GM12892 (cell line): ENCODE results near the gene UGT1A8. TPM values are rescaled to one million over a fixed set of nuclear protein-coding genes. Genes with fewer than 3 reads are reported as not detected.
"Not testable (repeated sequence)": the region's sequence is repeated elsewhere in the genome, so short reads cannot be mapped to it uniquely, and the experiment has no call there.

ENCODE experiments used
- DNase-seq: peaks from one replicate; pipeline ENCODE4 v3.0.0; 2011; ENCODE audit not compliant: insufficient read length
- FAIRE-seq: peaks from 2 replicates; lab custom pipeline; 2011; peaks lifted over from hg19 to GRCh38; lab: Jason Lieb, UNC
- POLR2A ChIP-seq: IDR thresholded peaks from 2 replicates; pipeline ENCODE4 v1.6.1; 2011; ENCODE audit warnings: low read depth, low read length, control low read depth
- POLR2AphosphoS5 ChIP-seq: IDR thresholded peaks from 2 replicates; pipeline ENCODE4 v1.6.1; 2011; ENCODE audit warnings: low read depth, low read length, control low read depth
- TAF1 ChIP-seq: IDR thresholded peaks from 2 replicates; pipeline ENCODE4 v1.6.1; 2011; ENCODE audit warnings: low read depth, mild to moderate bottlenecking, control low read depth, low read length, borderline replicate concordance
- polyA plus RNA-seq: library from polyadenylated mRNA; unstranded; fragments of >200 nt; gene quantifications from one replicate; pipeline ENCODE4 v1.2.1, GENCODE V29; 2012; ENCODE audit warnings: missing spikeins, inconsistent platforms; ENCODE audit not compliant: missing spikeins

The UGT1A8 gene
- not detected for polyA plus RNA-seq

DNA sequence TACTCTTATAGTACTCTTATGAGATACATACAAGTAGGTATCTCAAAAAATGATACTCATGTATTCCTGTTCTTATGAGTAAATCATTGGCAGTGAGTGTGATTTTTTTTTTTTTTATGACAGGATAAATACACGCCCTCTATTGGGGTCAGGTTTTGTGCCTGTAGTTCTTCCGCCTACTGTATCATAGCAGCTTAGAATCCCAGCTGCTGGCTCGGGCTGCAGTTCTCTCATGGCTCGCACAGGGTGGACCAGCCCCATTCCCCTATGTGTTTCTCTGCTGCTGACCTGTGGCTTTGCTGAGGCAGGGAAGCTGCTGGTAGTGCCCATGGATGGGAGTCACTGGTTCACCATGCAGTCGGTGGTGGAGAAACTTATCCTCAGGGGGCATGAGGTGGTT, at the start of gene UGT1A8:
Gene UGT1A8, plus strand, starts transcription at position 158 of the 400 bp plus-strand sequence. Its CDS starts 75 bp downstream, at position 233.
- DNase-seq, FAIRE-seq: not testable (repeated sequence)

DNA sequence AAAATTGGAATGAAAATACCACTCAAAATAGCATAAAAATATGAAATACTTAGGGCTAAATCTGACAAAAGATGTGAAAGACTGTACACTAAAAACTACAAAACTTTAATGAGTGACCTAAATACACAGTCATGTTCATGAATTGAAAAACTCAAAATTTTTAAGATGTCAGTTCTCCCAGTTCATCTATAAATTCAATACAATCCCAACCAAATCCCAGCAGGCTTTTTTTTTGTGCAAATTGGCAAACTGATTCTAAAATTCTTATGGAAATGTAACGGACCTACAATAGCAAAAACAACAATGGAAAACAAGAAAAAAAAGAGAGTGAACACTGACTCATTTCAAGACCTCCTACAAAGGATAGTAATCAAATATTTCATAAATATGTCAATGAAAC, 46.4 kb upstream of the UGT1A8 start:
- DNase-seq = no peak
- no peak for TF ChIP-seq POLR2AphosphoS5
- no peak for TF ChIP-seq POLR2A
- TF ChIP-seq TAF1 = no peak
- FAIRE-seq = no peak

DNA sequence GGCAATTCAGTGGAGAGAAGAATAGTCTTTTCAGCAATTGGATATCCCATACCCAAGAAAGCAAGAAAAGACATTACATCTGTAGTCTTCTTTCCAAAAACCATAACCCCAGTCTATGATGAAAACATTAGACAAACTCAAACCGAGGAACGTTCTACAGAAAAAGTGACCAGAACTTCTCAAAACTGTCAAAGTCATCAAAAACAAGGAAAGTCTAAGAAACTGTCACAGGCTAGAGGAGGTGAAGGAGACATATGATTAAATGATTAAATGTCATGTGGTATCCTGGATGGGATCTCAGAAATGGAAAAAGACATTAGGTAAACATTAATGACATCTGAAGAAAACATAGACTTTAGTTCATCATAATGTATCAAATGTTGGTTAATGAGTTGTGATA, 46.0 kb upstream of the UGT1A8 start:
- no peak for TF ChIP-seq TAF1
- TF ChIP-seq POLR2A = no peak
- no peak for TF ChIP-seq POLR2AphosphoS5
- FAIRE-seq = no peak
- DNase-seq = no peak

DNA sequence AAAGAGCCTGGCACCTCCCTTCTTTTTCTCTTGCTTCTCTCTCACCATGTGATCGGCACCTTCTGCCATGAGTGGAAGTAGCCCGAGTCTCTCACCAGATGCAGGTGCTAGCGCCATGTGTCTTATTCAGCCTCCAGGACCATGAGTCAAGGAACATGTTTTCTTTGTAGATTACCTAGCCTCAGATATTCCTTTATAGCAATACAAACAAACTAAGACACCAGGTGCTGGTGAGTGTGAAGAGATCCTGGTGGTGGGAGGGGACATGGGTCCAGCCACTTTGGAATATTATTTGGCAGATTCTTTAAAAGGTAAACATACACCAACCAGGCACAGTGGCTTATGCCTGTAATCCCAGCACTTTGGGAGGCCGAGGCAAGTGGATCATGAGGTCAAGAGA, 45.0 kb upstream of the UGT1A8 start:
- DNase-seq (no peak), FAIRE-seq (no peak)
- TF ChIP-seq TAF1 = no peak
- TF ChIP-seq POLR2A = no peak
- TF ChIP-seq POLR2AphosphoS5 = no peak

DNA sequence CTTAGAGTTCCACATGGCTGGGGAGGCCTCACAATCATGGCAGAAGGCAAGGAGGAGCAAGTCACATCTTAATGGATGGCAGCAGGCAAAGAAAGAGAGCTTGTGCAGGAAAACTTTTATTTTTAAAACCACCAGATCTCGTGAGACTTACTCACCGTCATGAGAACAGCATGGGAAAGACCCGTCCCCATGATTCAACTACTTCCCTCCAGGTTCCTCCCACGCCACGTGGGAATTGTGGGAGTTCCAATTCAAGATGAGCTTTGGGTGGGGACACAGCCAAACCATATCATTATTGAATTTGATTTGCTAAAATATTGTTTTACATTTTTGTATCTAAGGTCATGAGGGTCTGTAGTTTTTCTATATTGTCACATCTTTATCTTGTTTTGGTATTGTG, 40.1 kb upstream of the UGT1A8 start:
- FAIRE-seq, DNase-seq: not testable (repeated sequence)

DNA sequence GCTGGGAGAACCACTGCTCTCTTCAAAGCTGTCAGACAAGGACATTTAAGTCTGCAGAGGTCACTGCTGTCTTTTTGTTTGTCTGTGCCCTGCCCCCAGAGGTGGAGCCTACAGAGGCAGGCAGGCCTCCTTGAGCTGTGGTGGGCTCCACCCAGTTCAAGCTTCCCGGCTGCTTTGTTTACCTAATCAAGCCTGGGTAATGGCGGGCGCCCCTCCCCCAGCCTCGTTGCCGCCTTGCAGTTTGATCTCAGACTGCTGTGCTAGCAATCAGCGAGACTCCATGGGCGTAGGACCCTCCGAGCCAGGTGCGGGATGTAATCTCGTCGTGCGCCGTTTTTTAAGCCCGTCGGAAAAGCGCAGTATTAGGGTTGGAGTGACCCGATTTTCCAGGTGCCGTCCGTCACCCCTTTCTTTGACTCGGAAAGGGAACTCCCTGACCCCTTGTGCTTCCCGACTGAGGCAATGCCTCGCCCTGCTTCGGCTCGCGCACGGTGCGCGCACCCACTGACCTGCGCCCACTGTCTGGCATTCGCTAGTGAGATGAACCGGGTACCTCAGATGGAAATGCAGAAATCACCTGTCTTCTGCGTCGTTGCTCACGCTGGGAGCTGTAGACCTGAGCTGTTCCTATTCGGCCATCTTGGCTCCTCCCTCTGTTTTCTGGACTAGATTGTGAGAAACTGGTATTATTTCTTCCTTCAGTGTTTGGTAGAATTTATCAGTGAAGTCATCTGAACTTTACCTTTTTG, 34.0 kb upstream of the UGT1A8 start:
- DNase-seq, FAIRE-seq: not testable (repeated sequence)

DNA sequence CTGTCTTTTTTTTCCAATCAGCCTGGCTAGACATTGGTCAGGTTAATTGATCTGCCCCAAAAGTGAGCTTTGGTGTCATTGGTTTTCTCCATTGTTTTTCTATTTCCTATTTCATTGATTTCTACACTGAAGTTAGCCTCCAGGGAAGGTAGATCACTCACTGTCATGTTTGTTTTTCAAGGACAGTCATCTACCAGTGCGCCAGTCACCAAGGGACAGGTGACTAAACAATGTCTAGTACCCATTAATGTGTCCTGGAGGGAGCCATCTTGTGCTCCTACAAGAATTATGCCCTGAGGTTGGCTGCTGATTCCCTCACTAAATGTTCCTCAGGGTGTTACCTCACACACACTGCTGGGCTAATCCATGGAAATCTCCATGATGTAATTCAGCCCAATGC, 33.2 kb upstream of the UGT1A8 start:
- no peak for FAIRE-seq
- TF ChIP-seq POLR2A = no peak
- TF ChIP-seq TAF1 = no peak
- TF ChIP-seq POLR2AphosphoS5 = no peak
- DNase-seq = no peak

DNA sequence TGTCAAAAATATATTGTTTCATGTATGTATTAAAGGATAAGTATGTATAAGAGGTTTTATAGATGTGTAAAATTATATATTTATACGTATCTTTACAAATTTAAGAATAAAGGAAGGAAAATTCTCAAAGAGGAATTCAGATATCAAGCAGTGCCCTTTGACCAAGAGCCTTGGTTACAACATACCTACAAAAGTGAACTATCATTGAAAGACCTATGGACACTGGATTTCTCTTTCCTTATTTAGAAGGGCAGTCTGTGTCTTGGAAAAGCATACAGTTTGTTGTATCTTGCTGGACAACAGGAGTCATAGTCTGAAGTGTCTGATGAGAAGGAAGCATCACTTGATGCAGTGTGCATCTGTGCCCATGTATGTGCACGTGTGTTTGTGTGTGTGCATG, 29.0 kb upstream of the UGT1A8 start:
- FAIRE-seq (no peak), DNase-seq (no peak)
- TF ChIP-seq TAF1 = no peak
- no peak for TF ChIP-seq POLR2AphosphoS5
- TF ChIP-seq POLR2A = no peak

DNA sequence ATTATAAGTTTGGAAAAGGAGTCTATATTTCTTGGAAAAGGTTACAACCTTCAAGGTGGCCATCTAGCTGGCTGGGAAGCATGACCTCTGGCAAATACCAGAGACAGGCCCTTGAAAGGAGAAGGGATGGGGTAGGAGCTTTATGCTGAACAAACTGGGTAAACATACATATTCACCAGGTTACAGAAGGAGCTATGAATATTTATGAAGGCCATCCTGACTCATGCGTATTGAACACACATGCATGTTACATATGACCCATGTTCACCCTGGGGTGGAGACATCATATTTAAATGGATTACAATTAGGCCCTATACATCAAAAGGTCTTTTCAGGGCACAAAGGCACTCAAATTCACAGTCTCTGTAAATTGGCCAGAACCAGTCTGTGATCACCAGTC, 24.7 kb upstream of the UGT1A8 start:
- DNase-seq, FAIRE-seq: not testable (repeated sequence)

DNA sequence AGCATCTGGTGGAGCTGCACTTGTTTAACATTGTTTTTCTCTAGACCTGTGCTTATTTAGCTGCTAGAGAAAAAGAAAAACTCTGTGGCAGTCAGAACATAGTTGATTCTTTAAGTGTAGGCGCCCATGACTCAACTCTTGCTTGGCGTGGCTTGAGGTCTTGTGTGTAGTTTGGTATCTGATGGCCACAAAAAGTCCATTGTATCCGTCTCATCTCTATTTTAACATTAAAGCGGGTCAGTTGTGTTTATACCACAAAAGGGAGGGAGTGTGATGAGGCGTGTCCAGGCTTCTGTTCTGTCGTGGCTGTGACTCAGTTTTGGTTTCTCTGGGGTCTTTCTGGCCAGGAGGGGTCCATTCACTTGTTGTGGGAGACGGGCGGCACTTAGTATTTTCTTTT, 24.2 kb upstream of the UGT1A8 start:
- TF ChIP-seq TAF1 = no peak
- no peak for TF ChIP-seq POLR2AphosphoS5
- TF ChIP-seq POLR2A = no peak
- FAIRE-seq = no peak
- no peak for DNase-seq

DNA sequence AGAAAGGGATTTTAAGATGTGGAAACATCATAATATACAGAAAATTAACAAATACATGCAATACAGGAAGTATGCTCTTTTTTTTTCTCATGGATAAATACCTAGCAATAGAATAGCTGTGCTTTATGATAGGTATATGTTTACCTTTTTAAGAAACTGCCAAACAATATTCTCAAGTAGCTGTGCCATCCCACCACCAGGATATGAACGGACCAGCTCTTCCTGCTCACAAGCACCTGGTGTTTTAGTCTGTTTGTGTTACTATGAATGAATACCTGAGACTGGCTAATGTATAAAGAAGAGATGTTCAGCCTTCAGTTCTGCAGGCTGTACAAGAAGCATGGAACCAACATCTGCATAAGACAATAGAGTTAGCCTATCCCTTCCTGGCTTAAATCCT, 19.9 kb upstream of the UGT1A8 start:
- TF ChIP-seq POLR2AphosphoS5 = no peak
- TF ChIP-seq POLR2A = no peak
- TF ChIP-seq TAF1 = no peak
- FAIRE-seq (no peak), DNase-seq (no peak)

DNA sequence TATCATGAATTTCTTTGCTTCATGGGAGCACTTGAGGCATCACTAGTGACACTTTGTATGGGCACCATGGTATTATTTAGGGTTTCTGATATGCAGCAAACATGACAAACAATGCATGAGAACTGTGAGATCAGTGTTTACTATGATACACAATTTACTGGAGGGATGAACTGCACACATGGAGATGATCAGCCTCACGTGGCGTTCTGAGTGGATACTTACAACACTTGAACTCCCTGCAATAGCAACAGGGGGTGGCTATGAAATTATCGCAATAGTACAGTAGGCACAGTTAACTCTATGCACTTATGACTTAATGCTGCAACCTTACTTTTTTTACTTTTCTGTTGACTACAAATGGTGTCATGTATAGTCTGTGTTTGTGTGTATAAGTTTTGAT, 18.5 kb upstream of the UGT1A8 start:
- TF ChIP-seq POLR2A (no peak), POLR2AphosphoS5 (no peak), TAF1 (no peak)

DNA sequence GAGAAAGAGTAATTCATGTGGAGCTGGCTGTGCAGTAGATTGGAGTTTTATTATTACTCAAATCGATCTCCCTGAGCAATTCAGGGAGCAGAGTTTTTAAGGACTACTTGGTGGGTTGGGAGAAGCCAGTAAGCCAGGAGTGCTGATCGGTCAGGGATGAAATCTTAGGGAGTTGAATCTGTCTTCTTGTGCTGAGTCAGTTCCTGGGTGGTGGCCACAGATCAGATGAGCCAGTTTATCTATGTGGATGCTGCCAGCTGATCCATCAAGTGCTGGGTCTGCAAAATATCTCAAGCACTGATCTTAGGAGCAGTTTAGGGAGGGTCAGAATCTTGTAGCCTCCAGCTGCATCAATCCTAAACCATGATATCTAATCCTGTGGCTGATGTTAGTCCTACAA, 17.0 kb upstream of the UGT1A8 start:
- DNase-seq (no peak), FAIRE-seq (no peak)
- no peak for TF ChIP-seq POLR2AphosphoS5
- no peak for TF ChIP-seq TAF1
- TF ChIP-seq POLR2A = no peak

More for the DNA sequence above, 18.5 kb upstream of the UGT1A8 start:
- no peak for DNase-seq
- FAIRE-seq = no peak

DNA sequence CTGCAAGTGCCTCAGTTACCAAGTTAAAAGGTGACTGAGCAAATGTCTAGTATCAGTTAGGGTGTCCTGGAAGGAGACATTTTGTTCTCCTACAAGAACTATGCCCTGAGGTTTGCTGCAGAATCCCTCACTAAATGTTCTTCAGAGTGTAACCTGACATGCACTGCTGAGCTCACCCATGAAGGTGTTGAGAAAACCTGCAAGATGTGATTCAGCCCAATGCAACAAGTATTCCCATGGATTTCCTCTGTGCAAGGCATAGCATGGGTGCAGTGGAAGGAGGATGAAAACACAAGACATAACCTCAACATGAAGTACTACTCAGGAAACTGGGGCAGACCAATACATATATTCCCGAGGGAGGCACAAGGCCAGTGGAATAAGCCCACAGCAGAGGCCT, 15.4 kb upstream of the UGT1A8 start:
- TF ChIP-seq POLR2A = no peak
- TF ChIP-seq TAF1 = no peak
- TF ChIP-seq POLR2AphosphoS5 = no peak
- DNase-seq (no peak), FAIRE-seq (no peak)
